OCI-M1 (cell line): ENCODE data around the gene AATF.

Experiments used
- DNase-seq: peaks from one replicate; lab custom pipeline; 2025; lab: John Stamatoyannopoulos, UW

Gene AATF, protein sequence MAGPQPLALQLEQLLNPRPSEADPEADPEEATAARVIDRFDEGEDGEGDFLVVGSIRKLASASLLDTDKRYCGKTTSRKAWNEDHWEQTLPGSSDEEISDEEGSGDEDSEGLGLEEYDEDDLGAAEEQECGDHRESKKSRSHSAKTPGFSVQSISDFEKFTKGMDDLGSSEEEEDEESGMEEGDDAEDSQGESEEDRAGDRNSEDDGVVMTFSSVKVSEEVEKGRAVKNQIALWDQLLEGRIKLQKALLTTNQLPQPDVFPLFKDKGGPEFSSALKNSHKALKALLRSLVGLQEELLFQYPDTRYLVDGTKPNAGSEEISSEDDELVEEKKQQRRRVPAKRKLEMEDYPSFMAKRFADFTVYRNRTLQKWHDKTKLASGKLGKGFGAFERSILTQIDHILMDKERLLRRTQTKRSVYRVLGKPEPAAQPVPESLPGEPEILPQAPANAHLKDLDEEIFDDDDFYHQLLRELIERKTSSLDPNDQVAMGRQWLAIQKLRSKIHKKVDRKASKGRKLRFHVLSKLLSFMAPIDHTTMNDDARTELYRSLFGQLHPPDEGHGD

DNA sequence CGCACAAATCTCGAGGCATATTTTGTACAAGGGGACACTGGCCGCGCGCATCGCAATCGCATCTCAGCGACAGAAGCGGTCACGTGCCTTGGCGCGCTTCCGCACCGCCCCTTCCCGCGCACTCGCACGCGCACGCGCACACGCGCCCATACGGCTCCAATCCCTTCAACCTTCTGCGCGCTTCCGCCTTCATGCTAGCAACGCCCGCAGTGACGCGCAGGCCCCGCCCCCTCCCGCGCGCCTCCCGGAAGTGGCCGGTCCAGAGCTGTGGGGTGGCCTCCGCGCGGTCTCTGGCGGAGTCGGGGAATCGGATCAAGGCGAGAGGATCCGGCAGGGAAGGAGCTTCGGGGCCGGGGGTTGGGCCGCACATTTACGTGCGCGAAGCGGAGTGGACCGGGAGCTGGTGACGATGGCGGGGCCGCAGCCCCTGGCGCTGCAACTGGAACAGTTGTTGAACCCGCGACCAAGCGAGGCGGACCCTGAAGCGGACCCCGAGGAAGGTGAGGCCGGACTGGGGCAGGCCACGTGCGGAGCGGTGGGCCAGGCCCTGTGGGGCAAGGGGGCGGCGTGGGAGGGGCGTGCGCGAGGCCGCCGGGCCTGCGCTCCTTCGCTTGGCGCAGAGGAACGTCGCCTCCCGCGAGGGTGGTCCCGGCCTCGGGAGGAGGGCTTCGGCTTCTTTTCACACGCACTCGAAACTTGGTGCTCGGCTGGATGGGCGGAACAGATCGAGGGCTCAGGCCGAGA lies at the start of gene AATF:
TSS of gene AATF (plus strand) at position 238 of the 744 bp plus-strand sequence. CDS start at position 410, 172 bp downstream.
- peak; percentile 98 for DNase-seq

DNA sequence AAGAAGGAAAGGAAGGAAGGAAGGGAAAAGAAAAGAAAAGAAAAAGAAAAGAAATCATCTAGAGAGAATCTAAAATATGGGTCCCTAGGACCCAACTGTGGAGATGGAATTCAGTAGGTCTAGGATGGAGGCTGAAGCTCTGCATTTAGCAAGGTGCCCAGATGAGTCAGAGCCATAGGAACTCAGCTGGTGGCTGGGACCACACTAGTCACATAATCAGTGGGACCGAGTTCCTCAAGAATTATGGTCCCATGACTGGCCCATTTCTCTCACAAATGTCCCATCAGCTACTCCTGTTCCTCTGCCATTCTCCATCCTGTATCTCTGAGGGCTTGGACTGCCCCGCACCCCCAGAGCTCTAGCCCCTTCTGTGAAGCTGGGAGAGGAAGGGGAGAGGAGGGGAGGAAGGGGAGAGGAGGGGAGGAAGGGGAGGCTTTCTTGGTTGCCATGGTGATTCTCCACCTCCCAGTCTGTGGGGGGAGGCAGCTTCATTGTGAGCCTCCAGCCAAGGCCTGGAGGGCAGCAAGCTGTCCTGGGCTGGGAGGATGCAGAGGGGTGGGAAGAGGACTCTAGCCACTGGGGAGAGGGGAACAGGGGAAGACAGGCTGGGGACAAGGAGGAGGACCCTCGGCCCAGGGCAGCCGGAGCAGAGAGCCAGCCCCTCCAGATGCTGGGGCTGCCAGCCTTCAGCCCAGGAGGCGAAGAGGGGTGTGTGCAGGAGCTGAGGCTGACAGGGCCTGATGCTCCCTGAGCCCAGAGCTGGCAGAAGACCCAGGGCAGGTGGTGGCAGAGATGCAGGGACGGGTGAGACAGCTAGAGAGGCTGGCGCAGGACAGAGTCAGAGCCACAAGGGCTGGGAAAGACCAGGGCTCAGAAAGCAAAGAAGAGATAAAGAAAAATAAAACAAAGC lies 49.2 kb upstream of the AATF start:
- DNase-seq: no peak

DNA sequence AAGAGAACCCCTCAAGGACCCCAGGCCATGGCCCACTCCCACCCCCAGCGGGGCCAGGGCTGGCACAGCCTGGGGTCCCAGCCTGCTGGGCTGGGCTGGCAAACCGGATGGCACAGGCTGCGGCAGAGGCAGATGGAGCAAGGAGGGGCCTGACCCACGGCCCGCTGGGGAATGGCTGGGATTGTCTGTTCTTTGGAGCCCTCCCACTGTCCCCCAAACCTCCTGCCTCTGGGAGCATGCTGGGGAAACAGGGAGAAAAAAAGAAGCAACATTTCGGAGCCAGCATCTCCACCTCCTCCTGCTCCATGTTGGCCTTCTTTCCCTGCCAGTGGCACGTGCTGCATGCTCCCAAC lies 48.6 kb upstream of the AATF start:
- DNase-seq: no peak

DNA sequence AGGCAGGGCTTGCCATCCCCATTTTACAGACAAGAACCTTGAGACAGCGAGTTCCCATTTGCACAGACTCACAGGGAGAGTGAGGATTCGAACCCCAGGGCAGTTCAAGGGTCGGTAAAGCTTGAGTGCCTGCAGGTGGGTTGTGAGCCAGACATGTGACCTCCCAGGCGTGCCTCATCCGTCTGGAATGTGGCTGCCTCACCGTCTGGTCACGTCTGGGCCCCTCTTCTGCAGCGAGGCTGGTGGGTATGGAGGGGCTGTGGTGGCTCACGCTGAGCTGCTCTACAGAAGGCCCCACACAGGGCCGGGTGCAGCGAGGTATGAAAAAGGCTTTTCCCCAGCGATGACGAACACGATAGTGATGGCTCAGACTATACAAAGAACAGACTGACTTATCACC lies 47.2 kb upstream of the AATF start:
- DNase-seq: no peak

DNA sequence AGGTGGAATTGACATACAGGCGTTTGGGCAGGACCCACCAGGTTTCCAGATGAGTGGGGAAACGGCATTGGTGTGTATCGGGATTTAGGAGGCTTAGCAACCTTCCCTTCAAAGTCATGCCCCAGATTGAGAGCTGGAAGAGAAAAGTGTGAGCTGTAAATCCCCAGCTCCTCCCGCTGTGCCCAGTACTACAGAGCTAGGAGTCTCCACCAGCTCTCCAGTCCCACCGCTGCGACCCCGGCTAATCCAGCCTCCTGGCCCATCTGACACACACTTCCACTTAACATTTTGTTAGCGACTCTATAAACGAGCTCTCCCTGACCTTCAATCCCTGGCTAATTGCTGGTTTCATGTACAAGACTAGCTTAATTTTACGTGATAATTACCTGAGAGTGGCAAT lies 41.3 kb upstream of the AATF start:
- DNase-seq: no peak

DNA sequence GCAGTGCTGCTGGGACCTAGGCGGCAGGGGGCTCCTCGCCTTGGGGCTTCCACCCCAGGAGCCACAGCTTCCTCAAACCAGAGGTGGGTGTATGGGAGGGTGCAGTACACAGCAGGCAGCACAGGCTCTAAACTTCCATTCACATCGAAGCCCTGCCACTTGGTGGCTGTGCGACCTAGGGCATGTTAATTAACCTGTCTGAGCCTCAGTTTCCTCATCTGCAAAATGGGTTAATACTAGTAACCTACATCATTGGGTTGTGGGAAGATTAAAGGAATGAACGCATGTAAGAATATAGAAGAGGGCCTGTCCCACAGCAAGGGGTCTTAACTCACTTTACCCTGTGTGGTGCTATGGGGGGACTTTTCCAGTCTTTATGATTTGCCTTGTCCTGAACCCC lies 38.2 kb upstream of the AATF start:
- no peak for DNase-seq

DNA sequence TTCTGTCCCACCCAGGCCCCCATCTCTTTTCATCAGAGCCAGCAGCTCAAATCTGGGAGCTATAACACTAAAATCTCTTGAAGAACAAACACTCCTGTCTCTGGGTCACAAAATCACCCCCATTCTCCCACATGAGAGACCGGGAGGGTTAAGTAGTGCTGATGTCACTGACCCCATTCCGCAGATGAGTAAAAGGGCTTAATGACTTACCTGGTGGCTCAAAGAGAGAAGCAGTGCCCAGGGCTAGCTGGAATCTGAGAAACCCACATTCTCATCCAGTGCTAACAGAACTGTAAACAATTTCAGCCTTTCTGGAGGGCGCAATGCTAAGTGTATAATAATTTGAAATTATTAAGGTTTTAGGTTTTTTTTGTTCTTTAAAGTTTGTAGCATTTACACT lies 37.8 kb upstream of the AATF start:
- DNase-seq: no peak

DNA sequence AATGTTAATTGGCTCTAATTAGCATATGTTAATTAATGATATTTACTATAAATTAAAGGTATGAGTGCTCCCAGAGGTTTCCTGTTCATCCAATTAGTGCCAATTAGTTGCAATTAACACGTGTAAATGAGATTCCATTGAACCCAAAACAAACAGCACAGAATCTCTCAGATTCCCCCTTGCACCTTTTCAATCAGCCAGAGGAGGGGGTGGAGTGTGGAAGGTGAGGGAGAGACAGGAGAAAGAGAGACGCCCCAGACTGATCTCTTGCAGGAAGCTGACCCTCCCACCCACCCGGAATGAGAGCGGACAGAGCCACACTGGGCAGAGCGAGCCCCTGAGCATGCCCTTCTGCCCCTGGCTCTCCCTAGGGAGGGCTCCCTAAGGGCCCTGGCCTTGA lies 35.6 kb upstream of the AATF start:
- DNase-seq: no peak

DNA sequence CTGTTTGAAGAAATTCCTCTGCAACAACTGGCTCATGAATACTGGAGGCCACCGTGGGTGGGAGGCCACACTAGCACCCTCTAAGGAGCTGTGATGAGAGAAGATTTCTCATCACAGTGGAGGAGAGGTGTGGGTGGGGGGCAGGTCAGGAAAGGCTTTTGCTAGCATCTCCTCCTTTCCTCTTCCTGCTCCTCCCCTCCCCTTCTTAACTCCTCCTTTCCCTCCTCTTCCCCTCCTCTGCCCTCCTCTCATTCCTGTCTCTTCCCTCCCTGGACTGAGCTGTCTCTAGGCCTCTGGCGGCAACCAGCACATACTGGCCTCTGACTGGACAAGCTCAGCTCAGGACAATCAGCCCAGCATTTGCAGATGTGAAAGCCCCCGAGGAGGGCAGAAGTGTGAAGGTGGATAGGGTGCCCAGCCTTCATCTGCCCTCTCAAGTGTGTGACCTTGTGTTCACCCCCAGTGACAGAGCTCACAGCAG lies 30.5 kb upstream of the AATF start:
- no peak for DNase-seq

DNA sequence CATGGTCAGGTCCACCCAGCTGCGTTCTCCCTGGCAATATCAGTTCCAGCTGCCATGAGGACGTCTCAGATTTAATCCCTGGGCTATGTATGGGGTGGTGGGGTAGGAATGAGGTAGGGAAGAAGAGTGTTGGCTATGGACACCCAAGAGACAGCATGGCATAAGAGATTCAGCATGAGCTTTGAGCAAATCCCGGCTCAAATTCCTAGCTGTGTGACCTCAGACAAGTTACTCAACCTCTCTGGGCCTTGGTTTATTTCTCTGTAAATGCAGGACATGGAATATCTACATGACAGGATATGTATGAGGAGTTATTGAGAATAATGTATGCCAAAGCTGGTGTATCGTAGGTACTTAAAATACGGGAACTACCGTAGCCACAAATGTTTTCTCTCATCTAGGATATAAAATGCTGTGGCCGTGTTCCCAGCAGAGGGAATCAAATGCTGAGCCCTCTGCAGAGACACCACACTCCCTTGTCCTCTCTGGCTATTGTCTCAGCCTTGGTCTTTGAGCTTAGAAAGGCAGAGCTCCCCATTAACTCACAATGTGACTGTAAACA lies 29.3 kb upstream of the AATF start:
- no peak for DNase-seq

DNA sequence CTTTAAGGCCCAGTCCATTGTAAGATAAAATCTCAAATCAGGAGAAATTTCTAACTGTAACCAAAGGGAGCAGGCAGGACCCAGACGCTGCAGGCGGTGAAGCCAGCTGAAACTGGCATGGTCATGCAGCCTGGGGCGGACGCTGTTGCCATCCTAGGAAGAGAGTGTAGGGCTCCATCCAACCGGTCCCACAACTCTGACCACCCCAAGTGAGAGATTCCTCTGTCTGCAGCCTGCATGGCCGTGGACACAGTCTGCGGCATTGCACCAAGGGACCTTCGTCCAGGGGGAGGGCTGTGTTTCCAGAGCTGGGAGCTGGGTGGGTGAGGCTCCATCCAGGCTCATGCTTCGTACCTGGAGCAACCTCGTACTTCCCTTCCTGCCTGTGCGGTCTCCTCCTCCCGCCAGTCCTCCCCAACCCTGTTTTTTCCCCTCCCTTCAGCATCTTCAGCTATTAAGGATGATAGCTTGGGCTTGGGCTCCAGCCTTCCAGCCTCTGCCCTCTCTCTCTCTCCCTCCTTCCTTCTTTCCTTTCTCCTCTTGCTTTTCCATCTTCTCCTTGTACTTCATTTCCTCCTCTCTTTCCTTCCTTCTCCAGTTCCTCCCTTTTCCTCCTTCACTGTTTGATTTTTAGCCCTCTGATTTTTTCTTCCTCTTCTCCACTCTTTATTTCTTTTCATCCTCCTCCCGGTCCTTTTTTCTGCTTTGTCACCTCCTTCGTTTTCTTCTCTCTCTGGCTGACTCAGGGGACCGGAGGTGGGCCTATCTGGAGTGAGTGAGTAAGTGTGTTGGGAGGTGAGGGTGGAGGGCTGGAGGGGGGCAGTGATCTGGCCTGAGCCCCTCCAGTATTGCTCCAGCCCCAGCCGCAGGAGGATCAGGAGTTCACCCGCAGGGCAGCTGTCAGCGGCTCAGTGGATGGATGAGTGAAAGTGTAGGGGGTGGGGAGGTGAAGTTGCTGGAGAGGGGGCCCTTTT lies 28.4 kb upstream of the AATF start:
- DNase-seq: no peak

DNA sequence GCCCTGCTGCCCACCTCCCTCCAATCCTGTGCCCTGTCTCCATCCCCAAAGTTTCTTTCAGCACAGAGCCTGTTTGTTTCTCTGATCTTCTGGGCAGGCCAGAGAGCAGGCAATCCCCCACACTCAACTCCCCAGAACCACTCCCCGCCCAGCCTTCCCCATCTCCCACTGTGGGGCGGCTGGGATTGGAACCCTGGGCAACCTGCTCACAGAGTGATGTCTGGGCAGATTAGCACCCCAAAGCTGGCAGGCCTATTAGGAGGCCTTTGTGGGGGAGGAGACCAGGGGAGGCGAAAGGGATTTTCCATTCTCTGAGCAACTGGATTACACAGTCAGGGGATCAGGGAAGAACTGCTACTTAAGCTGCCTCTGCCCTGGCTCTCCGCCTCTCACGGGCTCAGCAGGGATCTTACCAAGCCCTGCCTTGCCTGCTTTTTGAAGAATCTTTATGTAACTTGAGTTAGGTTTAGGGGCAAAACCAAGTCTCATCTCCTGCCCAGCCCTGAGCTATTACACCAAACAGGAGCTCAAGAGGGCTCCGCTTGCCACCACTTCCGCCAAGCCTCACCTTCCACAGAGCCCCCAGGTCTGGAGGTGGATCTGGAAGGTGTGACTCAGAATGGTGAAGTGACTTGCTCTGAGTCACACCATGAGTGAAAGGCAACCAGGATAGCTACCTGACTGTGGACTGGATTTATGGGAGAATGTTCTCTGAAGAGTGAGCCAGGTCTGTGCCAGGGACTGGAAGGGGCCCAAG lies 27.5 kb upstream of the AATF start:
- no peak for DNase-seq

DNA sequence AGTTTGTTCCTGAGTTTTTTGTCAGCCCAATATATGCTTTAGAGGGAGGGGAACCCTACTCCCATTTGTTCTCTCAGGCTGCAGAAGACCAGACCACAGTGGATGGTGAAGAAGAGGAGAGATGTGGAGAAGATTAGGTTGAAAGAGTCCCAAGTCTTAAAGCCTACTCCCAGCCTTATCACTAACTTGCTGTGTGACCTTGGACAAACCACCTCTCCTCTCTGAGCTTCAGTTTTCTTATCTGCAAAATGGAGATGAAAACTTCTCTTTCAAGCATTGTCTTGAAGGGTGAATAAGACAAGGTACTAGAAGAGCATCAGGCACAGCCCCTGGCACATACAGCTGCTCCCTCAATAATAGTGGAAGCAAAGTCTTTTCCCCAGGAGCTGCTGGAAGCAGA lies 26.6 kb upstream of the AATF start:
- no peak for DNase-seq

DNA sequence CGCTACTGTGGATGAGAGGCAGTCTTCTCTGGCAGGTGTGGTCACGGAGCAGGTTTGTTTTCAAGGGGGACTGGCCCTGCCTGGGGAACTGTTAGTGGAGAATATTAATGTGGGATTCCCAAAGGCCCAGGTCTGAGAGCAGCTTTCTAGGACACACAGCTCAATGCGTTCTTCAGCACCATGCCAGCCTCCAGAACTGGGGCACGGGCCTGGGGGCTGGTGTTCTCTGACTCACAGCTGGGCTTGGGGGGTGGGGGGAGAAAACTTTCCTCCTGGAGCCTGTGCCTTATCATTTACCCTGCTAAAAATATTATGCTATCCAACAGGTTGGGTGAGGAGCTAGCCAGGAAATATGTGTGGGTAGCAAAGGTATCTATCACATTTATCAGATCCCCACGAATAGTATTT lies 24.9 kb upstream of the AATF start:
- DNase-seq: no peak

DNA sequence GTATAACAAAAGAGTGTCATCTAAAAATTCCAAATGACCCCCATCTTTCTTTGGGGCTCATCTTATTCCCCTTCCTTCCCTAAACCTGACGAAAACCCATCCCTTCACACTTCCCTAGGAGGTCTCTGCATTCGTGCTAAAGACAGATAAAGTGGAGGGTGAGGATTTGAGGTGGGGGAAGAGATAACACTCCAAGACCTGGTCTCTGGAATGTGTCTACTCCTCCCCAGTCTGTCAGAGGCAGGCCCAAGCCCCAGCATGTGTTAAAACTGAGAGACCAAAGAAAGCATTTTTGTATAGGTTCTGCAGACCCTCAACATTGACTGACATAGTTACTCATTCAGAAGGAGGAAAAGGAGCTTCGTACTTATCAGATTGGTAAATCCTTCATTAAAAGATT lies 22.5 kb upstream of the AATF start:
- no peak for DNase-seq

DNA sequence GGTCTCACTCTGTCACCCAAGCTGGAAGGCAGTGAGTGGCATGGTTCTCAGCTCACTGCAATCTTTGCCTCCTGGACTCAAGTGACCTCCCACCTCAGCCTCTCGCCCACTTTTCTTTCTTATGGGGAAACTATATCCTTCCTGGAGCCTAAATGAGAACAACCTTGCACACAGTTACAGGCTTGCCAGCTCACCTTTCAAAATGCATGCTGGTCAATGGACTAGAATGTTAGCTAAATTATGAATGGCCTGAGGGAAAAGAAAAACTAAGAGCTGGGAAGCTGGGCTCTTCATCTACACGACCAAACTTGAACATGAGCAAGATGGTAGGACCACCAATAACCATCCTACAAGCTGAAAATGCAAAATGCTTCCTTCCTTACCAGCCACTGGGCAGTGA lies 22.1 kb upstream of the AATF start:
- no peak for DNase-seq

DNA sequence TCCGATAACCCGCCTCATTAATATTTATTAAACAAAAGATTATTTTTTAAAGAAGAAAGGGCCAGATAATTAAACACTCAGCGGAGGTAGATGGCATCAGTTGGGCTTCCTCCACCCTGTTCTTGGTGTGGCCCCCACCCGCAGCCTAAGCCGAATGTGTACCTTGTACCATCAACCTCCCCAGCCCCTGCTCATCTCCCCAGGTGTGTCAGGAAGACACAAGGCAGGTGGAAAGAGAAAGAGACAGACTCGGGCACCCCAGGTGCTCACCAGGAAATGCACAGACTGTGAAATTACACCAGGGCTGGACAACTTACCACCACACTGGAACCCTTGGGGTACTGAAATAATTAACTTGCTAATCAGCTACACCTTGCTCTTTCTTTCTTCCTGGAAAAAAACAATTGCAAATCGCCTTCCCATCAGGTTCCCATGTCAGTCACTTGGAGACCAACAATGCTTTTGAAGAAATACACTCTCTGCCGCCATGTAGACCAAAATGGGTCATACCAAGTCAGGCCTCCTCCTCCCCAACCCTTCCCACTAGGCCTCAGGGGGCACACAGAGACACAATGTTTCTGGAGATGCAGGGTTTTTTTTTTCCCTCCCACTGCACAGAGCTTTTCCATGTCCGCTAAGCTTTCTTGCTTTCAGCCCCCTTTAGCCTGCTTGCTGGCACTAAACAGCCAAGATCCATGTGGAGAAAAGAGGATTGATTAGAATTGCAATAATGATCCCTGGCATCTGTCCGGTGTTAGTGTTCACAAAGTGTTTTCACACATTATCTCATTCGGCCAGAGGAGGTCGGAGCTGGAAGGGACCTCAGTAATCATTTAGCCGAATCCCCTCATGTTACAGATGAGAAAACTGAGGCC lies 20.0 kb upstream of the AATF start:
- no peak for DNase-seq

DNA sequence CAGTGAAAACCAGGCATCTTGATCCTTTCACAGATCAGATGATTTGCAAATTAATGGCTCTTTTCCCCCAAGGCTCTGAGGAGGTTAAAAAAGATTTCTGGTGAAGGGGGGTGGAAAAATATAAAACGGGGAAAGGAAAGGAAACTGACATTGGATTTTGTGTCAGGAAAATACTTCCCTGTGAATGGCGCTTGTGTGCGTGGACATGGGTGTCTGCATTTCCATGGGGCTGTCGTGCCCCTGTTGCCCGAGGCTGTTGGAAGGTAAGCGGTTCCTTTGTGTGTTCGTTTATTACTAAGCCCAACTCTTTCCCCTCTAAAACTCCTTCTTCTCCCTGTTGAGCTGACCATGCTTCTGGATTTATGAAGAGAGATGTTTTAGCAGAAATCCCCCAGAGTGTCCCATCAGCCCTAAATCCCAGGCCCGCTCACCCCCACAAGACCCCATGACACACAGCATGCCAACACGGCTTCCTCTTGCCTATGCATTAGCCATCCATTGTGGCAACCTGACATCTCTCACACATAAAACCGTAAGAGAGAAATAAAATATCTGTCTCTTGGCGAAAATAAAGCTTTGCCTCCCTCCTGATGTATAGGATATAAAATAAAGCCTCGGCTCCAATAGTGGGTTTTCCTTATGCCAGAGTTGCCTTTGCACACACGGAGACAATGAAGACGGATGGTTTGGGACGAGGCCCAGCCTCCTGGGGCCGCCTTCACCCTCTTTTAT lies 18.7 kb upstream of the AATF start:
- no peak for DNase-seq
